ENCODE data around the gene CHRNB1.

Gene CHRNB1

GRCh38 chr17:7486181-7486580 lies 41.3 kb downstream of the CHRNB1 start:
- no peak for DNase-seq

- DNase-seq = no peak
These were observed 45.3 kb downstream of the CHRNB1 start for GRCh38 chr17:7490144-7490543.

- no peak for DNase-seq
These were observed 46.7 kb downstream of the CHRNB1 start for GRCh38 chr17:7491583-7491982.

- no peak for DNase-seq
These were observed 49.1 kb downstream of the CHRNB1 start for GRCh38 chr17:7493941-7494340.

GRCh38 chr17:7495906-7496434 lies 51.1 kb downstream of the CHRNB1 start:
- DNase-seq = no peak

- DNase-seq = no peak
These were observed 51.8 kb downstream of the CHRNB1 start for GRCh38 chr17:7496470-7497183.

- DNase-seq = no peak
These were observed 52.4 kb downstream of the CHRNB1 start for GRCh38 chr17:7497228-7497627.

DNA sequence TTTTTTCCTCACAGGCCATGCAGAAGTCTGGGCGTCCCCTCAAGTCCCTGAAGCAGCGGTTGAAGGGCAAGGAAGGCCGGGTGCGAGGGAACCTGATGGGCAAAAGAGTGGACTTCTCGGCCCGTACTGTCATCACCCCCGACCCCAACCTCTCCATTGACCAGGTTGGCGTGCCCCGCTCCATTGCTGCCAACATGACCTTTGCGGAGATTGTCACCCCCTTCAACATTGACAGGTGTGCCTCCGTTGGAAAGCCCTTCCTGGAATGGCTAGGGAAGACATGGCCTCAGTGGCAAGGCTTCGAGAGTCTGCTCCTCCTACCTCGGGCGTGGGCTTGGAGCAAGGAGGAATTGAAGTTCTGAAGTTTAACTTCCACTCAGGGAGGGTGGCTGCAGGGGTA lies 52.8 kb downstream of the CHRNB1 start:
- no peak for DNase-seq

GRCh38 chr17:7499161-7499560 lies 54.3 kb downstream of the CHRNB1 start:
- no peak for DNase-seq

DNA sequence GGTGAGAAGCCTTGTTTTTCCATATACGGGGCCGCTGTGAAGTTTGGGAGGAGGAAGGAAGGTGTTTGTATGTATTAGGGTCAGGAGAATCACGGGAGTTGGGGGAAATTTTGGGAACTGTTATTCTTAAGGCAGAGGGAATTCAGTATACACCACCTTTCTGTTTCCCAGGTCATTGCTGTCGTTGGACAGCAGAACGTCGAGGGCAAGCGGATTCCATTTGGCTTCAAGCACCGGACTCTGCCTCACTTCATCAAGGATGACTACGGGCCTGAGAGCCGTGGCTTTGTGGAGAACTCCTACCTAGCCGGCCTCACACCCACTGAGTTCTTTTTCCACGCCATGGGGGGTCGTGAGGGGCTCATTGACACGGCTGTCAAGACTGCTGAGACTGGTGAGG lies 56.9 kb downstream of the CHRNB1 start:
- no peak for DNase-seq

DNA sequence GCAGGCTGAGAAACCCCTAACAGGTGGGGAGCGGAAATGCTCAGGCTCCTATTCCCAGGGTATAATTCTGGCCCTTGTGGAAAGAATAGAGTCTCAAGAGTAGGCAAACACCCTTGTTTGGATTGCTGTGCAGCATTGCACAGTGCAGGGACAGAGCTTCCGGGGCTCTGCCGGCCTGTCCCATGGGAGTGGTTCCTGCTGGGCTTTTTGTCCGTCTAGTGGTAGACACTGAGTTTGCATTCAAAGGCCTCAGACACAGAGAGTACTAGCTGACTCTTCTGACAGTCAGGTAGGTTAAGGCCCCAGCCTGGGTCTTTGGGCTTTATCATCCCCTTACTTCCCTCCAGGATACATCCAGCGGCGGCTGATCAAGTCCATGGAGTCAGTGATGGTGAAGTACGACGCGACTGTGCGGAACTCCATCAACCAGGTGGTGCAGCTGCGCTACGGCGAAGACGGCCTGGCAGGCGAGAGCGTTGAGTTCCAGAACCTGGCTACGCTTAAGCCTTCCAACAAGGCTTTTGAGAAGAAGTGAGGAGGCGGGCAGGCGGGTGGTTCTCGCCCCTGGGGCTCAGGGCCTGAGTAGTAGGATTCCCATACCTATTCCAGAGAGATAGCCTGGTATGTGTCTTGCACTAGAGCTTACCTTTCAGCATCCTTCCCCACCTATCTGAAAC lies 57.4 kb downstream of the CHRNB1 start:
- no peak for DNase-seq

- no peak for DNase-seq
These were observed 58.1 kb downstream of the CHRNB1 start for GRCh38 chr17:7502987-7503386.

DNA sequence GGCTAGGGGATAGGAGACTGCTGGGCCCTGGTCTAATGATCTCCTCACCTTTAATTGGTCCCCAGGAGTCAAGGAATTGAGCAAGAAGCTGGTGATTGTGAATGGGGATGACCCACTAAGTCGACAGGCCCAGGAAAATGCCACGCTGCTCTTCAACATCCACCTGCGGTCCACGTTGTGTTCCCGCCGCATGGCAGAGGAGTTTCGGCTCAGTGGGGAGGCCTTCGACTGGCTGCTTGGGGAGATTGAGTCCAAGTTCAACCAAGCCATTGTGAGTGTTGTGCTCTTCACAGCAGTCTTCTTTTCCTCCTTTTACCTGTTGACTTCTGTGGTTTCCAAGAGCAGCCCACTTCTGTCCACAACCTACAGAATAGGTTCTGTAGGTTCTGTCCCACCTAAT lies 58.7 kb downstream of the CHRNB1 start:
- no peak for DNase-seq

All from HCEC 1CT (cell line).